NCI-H69 (cell line): ENCODE results near the gene XRCC5.
A peak's percentile ranks its signal among the peaks of the same experiment; 100 is the strongest.

Experiments used
- DNase-seq: peaks from one replicate; lab custom pipeline; 2025; lab: John Stamatoyannopoulos, UW

Gene XRCC5

DNA sequence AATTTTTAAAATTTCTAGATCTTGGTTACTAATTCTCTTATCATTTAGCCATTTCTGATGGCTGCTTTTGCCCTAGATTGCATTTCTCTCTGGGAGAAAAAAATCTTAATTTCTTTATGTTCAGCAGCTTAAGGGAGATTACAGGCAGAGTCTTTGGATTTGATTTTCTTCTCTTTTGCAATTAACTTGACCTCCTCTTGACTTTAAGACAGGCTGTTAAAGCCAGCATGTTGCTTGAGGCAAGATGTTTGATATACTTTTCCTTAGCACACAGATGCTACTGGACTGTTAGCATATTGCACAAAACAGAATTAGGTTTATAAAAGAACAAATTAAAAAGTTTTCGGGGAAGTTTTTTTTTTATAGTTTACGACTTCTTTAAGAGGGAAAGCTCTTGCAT, 50.0 kb downstream of the XRCC5 start:
- no peak for DNase-seq

DNA sequence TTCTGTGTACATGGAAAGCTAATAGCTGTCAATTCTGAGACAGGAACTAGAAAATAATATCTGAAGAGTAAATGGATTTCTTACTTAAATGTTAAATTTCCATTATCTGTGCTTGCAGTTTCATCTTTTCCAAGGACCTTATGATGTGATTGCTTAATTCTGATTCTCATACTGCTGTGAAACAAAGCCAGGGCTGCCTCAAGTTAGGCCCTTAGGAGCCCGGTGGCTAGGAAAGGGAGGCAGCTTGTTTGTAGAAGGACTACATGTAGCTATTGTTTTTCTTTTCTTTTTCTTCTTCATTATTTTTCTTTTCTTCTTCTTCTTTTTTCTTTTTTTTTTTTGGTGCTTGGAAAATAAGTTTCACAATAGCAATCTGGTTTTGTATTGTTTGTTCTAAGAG, 50.5 kb downstream of the XRCC5 start:
- no peak for DNase-seq

DNA sequence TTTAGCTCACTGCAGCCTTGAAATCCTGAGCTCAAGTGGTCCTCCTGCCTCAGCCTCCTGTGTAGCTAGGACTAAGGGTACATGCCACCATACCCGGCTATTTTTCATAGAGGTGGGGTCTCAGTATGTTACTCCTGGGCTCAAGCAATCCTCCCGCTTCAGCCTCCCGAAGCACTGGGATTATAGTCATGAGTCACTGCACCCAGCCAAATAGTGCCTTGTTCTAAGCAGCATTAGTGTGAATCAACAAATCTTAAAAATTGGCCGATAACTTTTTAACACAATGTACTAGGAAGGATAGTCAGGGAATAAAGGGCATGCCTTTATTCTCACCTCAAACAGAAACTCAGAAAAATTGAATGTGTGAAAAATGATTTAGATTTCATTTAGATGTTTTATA, 51.6 kb downstream of the XRCC5 start:
- no peak for DNase-seq

- no peak for DNase-seq
These were observed 52.8 kb downstream of the XRCC5 start for GRCh38 chr2:216161967-216162366.

GRCh38 chr2:216163518-216163917, 54.4 kb downstream of the XRCC5 start:
- no peak for DNase-seq

- no peak for DNase-seq
These were observed 54.9 kb downstream of the XRCC5 start for GRCh38 chr2:216164087-216164486.

- DNase-seq = no peak
These were observed 55.4 kb downstream of the XRCC5 start for GRCh38 chr2:216164576-216164975.

- DNase-seq = no peak
These were observed 56.6 kb downstream of the XRCC5 start for GRCh38 chr2:216165711-216166110.

- peak; percentile 4 for DNase-seq
These were observed 59.9 kb downstream of the XRCC5 start for GRCh38 chr2:216169087-216169486.

DNA sequence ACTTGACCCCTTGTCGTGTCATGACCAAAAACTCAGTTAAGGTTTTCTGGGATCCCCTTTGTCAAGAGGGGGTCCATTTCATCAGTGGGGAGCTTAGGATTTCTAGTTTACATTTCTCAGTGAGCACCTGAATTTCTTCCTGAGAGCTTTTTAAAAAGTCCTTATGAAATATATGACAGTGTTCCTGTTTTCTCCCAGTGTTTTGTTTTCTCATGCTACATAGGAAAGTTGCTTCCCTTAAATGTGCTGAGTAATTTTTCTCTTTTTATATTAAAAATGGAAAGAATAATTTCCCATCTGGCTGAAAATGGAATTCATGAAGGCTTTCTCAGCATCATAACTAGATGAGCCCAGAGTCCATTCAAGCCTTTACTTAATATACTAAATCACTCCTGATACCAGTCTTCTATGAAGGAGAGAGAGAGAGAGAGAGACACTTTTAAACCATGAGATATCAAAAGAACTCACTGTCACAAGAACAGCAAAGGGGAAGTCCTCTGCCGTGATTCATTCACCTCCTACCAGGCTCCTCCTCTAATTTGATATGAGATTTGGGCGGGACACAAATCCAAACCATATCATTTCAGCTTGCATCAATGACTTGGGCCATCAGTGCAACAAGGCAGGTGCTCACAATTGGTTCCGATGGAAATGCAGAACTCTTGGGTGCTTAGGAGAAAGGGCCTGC, 61.1 kb downstream of the XRCC5 start:
- DNase-seq = peak; percentile 35

GRCh38 chr2:216171011-216171410, 61.9 kb downstream of the XRCC5 start:
- DNase-seq = peak; percentile 52

- no peak for DNase-seq
These were observed 63.3 kb downstream of the XRCC5 start for GRCh38 chr2:216172493-216172892.

GRCh38 chr2:216179015-216179414, 69.9 kb downstream of the XRCC5 start:
- DNase-seq = no peak

DNA sequence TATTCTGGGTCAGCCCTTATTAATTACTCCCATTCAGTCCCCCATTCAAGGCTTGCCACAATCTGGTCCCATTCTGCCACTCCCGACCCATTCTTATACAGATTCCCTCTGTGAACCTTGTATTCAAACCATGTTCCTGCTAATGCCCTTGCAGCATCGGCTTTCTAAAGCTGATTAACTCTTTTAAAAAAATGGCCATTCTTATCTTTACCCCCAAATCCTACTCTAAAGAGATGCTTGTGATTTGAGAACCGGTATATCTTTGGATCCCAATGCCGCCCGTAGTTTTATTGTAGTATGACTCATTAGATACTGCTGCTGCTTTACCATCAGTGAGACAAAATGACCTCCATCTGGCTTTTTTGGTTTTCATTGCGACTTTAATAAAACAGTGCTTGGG, 72.2 kb downstream of the XRCC5 start:
- DNase-seq = no peak

- DNase-seq = no peak
These were observed 72.9 kb downstream of the XRCC5 start for GRCh38 chr2:216181953-216182461.

DNA sequence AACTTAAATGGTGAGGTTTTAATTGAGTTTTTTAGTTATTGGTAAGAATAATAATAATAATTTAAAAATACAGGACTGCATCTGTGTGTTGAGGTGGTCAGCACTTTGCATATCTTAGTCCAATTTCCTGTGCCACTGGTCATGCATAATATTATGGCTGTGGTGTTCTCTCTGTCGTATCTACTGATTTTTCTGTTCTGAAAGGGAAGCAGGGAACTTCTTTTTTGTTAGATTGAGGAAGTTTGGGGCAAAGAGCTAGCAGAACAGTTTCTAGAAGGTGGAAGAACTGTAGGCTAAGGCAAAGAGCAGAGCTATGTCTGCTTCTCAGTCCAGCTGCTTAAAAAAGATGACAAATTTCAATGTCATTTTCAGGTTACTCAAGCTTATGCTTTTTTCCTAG, 74.3 kb downstream of the XRCC5 start:
- DNase-seq = no peak

DNA sequence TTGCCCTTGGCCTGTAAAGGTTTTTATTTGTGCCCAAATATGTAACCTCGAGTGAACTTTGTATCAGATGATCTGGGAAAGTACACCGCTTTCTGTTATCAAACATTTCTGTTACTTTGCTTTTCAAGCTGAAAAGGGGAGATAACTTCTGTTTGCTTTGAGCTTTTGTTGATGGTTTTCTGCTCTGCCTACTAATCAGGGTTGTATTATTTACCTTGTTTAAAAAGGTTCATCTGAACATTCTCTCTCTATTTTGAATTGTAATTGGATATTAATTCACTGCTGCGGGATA, 79.4 kb downstream of the XRCC5 start:
- no peak for DNase-seq

DNA sequence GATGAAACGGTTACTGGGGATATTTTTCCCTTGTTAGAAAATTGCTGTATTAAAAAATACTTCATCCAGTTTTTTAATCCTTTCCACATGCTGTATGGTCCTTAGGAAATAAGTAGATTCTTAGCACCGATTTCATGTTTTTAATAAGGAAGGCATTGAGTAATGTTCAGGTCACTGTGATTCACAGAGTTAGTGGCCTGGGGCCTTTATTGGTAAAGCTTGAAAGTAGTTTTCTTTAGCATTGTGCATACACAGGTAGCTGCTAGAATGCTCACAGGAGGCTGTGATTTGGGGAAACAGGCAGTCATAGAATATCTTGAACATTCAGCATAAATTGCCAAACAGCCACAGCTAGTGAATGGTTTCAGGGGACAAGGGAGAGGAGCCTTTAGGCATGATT, 79.8 kb downstream of the XRCC5 start:
- DNase-seq = peak; percentile 4

DNA sequence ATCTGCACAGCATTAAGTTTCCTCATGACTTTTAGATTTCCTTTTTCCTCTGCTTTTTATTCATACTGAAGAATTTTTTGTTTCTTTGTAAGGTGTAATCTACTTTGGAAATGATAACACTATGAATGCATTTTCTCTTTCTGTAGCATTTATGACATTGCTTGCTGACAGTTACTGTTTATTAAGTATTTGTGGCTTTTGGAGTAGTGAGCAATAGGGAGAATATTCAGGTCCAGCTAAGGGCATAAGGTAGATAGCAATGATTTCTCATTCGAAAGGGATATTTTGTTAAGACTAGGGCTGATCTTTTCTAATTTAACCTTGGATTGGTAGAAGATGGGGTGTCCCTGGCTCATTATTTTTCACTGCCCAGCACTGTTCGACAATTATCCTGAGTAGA, 80.3 kb downstream of the XRCC5 start:
- DNase-seq = no peak

- no peak for DNase-seq
These were observed 83.0 kb downstream of the XRCC5 start for GRCh38 chr2:216192181-216192580.

DNA sequence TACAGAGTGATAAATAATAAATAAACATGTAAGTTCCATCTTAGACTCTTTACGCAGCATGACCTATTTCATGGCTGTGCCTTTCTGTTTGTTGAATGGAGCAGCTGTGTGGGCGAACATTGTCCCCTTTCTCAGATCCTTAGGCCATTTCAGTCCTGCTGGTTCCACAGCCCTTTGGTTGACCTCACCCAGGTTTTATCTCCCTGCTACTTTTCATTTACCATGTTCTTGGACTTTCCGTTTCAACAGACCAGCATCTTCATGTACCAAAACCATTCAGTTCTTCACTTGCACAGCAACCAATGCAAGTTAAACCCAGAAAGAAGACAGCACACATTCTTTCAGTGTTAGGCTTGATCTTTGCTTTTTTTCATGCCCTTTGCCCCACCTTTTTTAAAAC, 83.8 kb downstream of the XRCC5 start:
- DNase-seq = no peak

GRCh38 chr2:216194013-216194412, 84.9 kb downstream of the XRCC5 start:
- DNase-seq = no peak

GRCh38 chr2:216194561-216194960, 85.4 kb downstream of the XRCC5 start:
- no peak for DNase-seq

DNA sequence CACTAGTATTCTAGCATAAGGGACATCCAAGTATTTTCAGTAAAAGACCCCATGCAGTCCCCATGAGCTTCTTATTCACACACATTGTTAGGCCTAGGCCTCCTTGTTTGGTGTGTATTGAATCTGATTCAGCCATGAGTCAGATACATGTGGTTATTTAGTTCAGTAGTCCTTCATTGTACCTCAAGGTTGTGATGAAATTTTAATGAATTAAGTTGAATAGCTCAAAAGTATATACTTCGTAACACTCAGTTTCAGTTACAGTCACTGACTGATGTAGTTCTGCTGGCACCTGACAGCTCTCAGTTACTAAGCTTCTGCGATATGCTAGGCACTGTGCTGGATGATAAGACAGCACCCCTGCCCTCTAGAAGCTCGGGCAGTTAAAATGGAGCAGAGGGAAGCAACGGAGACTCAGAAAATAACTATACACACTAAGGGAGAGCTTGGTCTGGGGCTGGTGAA, 86.4 kb downstream of the XRCC5 start:
- DNase-seq = no peak
